GM18508 (cell line): ENCODE results near the gene CACNA2D2.

Experiments
- ATAC-seq: cut with Tn5 transposase; IDR thresholded peaks from one replicate; pipeline ENCODE4 v1.9.1; 2021; ENCODE audit warnings: moderate number of reproducible peaks; ENCODE audit not compliant: insufficient read depth, unreplicated experiment

CACNA2D2 gene

DNA sequence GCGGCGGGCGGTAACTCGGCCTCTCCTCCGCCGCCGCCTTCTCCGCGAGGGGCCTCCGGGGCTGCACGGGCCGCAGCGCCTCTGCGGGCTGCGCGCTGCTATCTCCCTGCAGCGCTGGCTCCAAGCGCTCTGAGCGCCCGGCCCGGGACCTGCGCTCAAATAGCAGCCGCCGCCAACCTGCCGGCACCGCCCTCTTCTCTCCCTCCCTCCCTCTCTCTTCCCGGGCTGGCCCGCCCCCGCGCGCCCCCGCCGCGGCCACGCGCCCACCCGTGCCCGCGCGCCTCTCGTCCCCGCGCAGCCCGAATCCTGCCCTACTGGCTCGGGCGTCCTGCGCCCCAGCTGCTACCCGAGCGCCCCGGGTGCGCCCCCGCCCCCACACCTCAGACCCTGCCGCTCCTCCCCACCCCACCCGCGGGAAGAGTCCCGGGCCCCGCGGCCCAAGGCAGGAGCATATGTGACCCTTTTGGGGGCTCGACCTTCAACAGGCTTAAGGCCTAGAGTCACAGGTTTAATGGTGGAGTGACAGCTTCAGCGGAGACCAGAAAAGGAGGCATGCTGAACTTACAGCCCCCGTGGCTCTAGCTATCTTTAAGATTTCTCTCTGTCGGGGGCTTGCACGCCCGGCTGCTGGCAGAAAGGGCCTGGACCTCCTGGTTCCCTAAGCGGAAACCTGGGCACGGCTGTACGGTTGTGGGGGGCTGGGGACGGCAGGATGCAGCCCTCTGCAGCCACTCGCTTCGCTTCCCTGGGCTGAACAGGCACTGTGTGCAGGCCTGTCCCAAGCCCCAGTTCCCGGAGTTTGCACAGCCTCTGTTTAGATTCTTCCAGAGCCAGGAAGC lies at the start of gene CACNA2D2:
TSS of gene CACNA2D2 (minus strand) at position 131 of the 839 bp plus-strand sequence. CDS start 211 bp downstream, outside the sequence.
- ATAC-seq: no peak

DNA sequence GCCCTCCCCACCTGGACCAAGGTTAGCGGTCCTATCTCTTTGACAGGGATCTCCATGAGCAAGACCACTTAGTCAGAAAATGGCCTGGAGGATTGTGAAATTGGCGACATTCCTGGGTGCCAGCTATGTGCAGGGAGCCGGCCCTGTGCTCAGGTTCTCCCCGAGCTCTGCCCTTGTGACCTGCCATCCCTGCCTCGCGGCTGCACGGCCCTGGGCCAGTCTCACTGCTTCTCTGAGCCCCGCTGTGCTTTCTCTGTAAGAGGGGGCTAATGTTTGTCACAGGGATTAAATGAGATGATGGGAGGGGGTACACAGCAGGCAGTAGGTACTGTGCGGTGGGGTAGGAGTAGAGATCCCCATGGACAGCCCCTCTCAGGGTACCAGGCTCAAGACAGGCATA lies 49.2 kb upstream of the CACNA2D2 start:
- ATAC-seq: no peak

DNA sequence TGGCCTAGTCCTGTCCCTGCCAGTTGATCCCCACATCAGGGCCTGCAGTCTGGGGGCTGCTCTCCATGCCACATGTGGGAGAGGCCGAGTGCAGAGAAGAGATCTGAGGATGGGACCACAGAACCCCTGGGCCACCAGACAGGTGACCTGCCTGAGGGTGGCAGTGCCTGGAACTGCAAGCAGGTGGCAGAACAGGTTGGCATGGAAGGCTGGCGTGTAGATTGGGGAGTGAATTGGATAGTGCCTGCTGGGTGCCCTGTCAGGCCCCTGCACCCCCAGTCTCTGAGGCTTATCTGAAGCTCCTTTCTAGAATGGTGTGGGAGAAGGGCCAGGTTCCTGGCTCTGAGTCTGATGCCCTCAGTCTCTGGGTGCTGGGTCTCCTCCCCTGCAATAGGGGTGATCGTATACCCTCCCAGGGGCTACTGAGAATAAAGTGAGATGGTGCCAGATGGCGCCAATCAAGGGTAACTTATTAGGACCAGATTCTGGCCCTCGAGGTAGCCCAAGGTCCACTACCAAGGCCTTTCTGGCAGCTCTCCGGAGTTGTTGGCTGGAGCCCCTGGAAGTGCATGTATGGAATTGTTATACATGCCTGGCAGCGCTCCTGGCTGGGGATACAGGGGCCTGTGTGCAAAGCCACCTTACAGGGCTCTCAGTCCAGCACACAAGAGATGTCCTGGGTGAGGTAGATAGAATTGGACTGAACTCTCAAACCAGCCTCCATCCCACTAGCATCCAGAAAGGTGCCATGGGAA lies 48.4 kb upstream of the CACNA2D2 start:
- no peak for ATAC-seq

DNA sequence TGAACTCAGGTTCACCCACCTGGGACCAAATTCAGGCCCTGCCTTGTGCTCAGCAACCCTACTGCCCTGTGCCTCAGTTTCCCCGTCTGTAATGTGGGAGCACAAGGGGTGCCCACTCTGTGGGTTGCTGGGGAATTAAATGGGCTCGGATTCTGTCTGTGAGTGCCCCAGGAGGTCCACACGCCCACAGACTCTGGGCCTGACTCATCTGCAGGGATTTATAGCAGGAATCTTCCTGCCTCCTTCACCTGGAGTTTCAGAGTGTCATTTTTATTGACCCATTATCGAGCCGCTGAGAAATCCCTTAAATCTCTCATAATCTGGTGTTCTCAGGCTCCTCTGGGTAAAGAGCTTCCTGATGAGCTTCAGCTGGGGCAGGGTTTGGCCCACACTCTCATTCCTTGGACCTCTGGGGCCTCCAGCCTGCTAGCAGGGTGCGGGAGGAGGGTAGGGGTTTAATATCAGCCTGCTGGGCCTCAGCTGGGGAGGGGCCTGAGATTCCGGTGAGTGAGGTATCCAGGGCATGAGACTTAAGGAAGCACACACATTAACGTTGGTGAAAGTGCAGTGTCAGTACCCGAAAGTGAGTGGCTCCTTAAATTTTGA lies 47.7 kb upstream of the CACNA2D2 start:
- ATAC-seq: no peak

DNA sequence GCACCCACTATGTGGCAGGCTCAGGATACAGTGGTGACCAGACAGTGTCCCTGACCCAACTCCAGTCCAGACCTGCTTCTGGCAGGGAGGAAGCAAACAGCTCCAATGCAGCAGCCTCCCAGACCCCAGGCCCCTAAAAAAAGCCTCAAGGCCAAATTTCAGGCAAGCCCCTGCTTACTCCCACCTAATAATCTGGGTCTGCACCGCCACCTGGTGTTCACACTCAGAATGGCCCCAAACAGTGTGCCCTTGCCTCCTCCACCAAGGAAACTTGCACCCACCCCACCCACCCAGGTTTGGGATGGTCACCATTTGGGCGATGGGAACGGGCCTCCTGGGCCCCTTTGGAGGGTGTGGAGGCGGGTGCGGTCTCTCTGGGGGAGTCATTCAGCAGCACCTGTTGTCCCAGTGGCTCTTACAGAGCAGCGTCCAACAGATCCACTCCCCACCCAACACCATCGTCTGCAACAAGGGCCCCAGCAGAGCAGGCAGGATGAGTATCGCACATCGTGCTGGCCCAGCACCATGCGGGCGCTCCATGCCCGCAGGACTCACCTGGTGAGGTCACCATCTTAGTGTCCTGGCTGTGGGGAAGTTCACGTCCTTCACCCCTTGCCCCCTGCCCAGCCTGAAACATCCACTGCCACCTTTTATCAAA lies 46.8 kb upstream of the CACNA2D2 start:
- no peak for ATAC-seq

DNA sequence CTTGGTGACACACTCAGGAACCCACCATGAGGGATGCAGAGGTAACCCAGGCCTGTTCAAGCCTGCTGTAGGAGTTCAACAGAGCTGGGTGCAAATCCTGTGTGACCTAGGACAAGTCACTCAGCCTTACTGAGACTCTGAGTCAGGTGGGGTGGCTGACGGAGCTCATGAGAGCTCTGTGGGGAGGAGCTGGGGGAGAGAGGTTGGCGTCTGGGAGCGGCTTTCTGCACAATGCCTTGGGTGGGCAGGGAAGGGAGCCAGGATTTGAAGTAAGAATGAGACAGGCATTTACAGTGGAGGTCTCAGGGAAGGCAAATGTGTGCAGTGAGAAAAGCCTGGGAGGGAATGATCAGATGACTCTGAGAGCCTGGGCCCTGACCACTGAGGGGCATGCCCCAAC lies 45.8 kb upstream of the CACNA2D2 start:
- no peak for ATAC-seq

DNA sequence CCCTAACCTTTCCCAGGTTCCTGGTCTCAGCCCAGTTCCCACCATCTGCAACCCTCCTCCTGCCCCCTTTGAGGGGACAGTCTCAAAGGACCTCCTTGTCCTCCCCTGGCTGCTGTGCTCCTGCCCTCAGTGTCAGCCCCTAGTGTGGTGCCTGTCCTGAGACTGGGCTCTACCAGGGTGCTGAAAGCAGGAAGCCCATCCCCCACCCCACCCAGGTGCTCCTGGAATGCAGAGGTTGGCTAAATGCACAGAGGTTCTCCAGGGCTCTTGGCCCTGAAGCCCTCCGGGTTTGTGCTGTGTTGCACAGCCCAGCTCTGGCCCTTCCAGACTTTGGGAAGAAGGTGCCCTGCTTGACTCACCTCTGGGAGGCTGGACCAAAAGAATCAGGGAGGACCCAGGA lies 42.3 kb upstream of the CACNA2D2 start:
- no peak for ATAC-seq

DNA sequence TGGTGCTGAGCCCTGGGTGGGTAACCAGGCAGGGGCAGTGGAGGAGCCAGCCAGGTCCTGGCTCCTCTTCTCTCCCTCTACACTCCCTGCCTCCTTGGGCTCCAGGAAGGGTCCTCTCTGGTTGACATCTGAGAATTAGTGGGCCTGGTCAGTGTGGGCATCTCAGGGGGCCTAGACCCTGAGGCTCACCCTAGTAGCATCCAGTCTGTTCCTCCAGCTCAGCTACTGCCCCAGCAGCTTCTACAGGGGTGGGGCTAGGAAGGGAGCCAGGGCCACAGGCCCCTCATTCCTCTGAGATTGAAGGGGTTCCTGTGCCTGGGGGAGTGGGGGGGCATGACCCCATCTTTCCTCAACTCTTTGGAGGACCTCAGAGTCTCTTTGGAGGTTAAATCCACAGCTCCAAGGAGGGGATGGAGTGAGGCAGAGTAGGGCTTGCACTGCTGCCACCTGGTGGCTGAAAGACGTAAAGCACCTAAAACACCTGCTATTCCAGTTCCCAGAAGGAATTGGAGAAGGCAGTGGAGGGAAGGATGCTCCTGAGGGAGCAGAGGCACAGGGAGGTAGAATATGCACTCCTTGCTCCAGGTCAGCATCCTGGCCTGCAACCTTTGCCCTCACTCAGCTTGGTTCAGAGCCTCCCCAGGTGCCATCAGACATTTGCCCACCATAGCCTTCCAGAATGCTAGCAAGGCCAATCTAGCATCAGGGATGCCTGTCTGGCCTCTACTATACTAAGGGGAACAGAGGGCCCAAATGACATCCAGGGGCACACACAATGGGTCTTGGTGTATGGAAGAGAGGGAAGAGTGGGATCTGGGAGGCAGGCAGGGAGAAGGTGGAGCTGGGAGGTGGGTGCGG lies 39.0 kb upstream of the CACNA2D2 start:
- no peak for ATAC-seq

DNA sequence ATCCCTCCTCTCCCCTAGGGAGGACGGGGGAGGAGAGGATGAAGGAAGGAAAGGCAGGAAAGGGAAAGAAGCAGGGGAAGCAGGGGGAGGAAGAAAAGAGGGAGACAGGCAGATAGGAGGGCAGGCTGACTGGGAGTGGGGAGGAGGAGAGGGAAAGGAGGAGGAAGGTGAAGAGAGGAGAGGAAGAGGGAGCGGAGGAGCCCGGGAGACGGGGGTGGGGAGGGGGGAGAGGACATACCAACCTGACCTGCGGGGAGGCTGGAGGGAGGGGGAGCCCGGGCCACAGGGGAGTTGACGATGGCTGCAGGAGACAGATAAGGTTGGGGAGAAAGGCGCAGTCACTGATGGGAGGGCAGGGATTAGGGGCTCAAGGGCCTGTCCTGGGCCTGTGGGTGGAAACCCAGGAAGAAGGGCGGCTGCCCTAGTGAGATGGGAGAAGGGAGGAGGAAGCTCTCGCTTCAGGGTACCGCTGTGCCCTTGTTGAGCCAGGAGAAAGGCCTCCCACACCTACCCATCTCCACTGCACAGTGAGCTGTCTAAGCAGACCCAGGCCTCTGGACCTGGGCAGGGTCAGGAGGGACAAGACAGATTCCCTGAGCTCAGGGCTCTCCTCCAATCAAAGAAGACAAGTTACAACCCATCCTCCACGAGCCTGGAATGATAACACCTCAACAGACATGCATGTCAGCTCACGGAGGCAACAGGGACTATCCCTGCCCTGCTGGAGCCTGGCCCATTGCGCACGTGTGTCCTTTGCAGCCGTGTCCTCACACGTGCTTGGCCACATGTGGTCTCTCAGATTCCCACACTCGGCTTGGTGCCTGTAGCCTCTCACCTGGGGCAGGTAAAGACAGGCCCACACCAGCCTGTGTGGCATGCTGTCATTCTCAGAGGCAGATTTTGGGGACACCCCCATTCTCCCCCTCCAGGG lies 36.2 kb upstream of the CACNA2D2 start:
- ATAC-seq: no peak

DNA sequence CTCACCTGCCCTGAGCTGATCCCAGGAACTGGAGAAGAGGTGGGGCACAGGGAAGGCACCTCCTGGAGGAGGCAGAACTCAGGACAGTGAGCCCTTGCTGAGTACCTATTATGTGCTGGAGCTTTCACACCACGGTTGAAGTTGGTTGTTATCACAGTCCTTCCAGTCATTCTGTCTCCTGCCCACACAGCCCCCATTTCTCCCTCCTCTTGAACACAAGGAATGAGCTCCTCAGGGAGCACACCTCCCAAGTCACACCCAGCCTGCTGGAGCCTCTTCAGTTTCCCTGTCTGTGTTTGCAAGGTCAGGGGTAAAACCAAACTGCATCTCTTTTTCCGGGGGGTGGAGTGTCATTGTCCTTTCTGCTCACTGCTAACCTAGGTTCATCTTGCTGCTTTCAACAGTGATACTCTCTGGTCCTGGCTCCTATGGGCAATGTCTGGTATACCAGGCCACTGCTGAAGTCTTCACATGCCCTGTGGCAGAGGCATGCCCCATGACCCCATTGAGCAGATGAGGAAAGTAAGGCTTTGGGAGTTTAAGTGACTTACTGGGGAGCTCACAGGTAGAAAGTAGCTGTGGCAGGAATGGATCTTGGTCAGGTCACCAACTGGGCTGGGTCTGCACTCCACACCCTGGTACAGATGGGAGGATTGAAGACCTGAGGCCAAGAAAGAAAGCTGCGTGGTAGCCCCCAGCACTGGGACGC lies 34.1 kb upstream of the CACNA2D2 start:
- ATAC-seq: no peak

DNA sequence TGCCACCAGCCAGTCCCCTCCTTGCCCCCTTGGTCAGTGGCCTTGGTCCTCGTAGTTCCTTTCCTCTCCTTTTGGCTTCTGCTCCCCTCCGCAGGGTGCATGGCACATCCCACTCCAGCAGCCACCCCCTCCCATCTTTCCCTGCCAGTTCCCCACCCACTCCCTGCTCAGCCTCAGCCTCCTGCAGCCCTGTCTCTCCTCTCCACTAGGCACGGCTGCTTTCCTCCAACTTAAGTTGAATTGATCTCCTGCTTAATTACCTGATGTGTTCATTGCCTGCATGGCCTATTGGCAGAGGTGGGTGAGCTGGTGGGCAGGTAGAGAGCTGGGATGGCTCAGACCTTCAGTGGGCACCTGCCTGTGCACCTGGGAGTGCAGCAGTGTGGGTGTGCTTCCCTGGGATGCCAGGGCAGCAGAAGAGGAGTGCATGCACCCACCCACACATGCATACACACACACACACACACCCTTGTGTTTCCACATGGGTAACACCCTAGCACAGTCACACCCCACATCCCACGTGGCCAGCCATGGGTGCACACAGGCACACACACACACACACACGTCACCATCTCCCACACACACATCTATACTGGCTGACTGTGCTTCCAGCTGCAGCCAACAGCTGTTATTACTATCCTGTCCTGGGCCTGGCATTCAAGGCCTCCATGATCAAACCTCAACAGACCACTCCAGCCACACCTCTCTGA lies 33.2 kb upstream of the CACNA2D2 start:
- ATAC-seq: no peak

DNA sequence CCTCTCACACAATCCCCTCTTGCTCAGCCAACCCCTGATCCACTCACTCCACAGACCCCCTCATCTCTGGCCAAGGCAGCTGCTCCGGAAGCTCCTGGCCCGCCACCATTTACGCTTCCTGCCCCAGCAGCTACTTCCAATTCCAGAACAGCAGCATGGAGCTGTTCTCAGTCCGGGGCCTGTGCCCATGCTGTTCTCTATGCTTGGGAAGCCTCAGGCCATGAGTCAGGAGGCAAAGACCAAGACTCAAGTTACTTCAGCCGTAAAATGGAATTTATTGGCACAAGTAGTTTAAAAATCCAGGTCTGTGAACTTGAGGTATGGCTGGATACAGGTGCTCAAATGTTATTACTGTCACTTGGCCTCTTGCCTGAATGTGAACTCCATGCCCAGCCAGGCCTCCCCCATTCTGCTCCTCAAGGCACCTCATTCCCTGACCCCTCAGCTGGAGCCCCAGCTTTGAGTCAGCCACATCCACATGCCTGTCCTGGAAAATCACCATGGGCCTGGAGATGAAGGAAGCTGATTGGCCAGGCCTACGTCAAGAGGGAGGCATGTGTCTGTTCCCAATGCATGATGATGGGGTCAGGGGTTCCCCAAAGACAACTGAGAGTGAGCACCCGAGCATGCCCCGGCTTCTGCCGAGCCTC lies 31.4 kb upstream of the CACNA2D2 start:
- no peak for ATAC-seq

DNA sequence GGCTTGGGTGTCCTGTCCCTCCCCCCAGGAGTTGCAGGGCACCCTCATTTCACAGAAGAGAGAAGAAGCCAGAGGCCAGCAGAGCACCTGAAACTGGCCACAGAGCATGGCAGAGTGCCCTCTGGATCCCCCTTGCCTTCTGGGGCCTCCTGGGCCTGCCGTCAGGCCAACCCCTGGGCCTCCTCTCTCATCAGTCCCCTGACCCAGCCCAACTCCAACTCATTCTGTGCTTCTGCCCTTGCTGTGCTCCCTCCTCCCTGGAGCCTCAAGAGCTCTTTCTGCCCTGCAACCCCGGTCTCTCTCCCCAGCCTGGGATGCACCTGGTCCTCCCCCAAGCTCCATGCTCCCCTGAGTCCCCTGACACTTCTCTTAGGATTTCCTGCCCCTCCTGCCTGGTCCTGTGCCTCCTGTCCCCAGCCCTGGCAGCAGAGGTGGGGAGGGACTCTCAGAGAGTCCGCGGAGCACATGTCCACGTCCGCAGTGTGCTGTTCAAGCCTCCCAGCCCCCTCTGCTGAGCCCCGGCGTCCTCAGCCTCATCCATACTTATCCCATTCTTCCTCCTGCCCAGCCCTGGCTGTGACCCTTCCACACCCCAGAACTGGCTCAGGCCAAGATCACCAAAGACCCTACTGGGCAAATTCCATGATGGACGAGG lies 30.5 kb upstream of the CACNA2D2 start:
- no peak for ATAC-seq

DNA sequence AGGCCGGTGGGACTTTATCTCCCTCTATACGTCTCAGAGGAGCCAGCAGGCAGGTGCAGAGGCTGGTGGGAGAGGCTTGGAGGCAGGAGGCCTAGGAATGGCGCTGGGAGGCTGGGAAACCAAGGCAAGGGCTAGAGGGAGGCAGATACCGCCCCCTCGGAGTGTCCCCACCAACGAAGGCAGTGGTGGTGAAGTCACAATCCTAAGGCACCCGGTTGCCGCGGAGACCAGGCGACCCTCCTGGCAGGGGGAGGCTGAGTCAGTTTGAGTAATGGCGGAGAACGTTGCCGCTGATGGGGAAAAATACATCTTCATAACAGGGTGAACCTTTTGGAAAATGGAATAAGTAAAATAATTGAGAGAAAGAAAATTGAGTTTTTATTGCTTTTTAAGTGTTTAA lies 29.9 kb upstream of the CACNA2D2 start:
- no peak for ATAC-seq

DNA sequence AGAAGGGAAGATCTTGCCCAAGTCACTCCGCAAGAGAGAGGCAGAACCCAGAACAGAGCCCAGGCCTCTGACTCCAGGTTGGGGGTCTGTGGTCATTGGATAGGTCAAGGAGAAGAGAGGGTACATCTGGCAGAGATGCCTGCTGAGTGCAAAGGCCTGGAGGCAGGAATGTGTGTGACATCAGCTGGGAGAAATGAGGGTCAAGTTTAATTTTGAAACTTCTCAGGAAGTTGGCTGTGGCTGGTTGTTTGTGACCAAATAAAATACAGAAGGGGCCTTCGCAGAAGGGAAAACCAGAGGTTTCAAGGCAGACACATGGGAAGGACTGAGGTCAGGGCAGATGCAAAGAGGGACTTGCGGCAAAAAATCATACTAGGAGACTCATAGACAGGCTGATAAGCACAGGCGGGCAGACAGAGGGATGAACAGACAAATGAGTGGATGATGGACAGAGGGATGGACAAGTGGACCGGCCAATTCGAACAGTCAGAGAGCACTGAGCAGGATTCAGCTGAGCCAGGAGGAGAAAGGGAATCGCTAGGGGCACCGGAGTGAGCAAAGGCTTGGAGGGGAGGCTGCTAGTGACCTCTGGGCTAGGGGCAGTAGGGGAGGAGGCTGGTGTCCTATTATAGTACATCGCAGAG lies 28.8 kb upstream of the CACNA2D2 start:
- no peak for ATAC-seq

DNA sequence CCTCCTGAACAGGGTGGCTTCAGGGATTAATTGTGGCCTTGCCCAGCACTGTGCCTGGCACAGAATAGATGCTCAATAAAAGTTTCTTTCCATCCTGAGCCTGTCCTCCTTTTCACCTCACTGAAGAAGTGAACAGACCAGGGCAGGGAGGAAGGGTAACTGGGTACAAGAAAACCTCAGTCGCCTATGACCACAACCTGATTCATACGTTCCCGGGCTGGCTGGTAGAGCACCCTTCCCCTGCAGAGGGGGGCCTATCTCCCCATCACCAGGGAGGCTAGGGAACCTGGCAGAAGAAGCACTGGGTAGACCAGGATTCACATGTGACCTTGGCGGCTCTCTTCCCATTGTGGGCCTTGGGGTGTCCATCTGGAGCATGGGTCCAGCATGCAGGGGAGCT lies 27.8 kb upstream of the CACNA2D2 start:
- ATAC-seq: no peak
